ACC112 (cell line): ENCODE measurements around the gene TMEM131.
"Not testable (repeated sequence)": the region's sequence is repeated elsewhere in the genome, so short reads cannot be mapped to it uniquely, and the experiment has no call there.

Experiments used
- H2AFZ ChIP-seq: fragments of 200-600 bp; sonication (generic); one replicate; pipeline ENCODE4 v1.6.0; 2017; ENCODE audit warnings: antibody characterized with exemption, low read length; ENCODE audit not compliant: unreplicated experiment
- H3K27ac ChIP-seq: fragments of 200-600 bp; sonication (generic); 2 replicates; pipeline ENCODE4 v1.5.1; 2014; ENCODE audit warnings: low read depth, mild to moderate bottlenecking, antibody characterized with exemption, low read length, moderate library complexity
- H3K27me3 ChIP-seq: fragments of 200-600 bp; sonication (generic); 2 replicates; pipeline ENCODE4 v1.6.1; 2014; ENCODE audit warnings: mild to moderate bottlenecking, antibody characterized with exemption, low read length, moderate library complexity, mixed read lengths; ENCODE audit not compliant: insufficient read depth
- H3K36me3 ChIP-seq: fragments of 200-600 bp; sonication (generic); 2 replicates; pipeline ENCODE4 v1.6.1; 2016; ENCODE audit warnings: mild to moderate bottlenecking, antibody characterized with exemption, low read length, moderate library complexity, mixed read lengths; ENCODE audit not compliant: insufficient read depth
- H3K4me1 ChIP-seq: fragments of 200-600 bp; sonication (generic); one replicate; pipeline ENCODE4 v1.6.1; 2016; ENCODE audit warnings: low read length, mixed read lengths; ENCODE audit not compliant: insufficient read depth, unreplicated experiment, control insufficient read depth
- H3K4me3 ChIP-seq: fragments of 200-600 bp; sonication (generic); 2 replicates; pipeline ENCODE4 v1.5.1; 2014; ENCODE audit warnings: mild to moderate bottlenecking, low read depth, low read length
- H3K79me2 ChIP-seq: fragments of 200-600 bp; sonication (generic); one replicate; pipeline ENCODE4 v1.6.0; 2016; ENCODE audit warnings: low read length; ENCODE audit not compliant: control insufficient read depth, unreplicated experiment, insufficient read depth

The TMEM131 gene

DNA sequence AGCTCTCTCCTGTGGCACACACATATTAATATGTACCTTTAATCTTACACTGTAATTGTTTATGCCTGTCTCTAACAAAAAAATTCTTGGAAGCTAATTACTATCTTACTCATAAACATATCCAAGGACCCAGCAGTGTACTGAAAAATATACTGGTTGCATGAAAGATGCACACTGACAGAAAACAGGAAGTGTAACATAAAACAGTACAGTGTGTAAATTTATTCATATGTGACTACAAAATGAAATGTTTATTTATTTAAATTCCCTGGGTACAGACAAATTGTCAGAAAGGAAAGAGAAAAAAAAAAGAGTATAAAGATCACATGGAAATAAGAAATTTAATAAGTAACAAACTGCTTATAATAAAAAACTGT is 28.5 kb downstream of the TMEM131 start:
- peaks cover 18% of the 10 kb centered on the region for H3K4me1 ChIP-seq

DNA sequence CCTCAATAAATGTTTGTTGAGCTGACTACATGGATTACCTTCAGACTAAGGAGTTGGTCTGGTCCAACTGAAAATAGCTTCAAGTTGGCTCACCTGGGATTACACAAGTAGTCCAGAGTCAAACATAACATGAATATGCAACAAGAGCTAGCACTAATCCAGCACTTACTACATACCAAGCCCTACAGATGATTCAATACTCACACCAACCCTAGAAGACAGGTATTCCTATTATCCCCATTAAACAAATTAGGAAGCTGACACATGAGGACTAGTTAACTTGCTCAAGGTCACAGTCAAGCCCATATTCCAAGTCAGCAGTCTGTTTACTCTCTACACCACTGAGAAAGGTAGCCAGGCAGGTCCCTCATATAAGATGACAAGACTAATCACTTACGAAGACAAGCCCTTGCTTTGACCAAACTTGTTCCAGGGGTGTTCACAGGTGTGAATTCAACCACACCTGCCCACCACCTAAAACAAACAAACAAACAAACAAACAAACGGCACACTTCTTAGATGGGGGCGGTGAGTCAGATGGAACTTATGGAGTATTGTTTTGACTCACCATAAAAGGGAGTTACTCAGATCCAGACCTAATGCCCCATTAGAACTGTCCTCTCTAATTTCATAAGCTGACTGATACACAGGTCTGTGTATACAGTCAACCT is 29.1 kb downstream of the TMEM131 start:
- H3K4me1 ChIP-seq, result peaks cover 18% of the 10 kb centered on the region
- H3K79me2 ChIP-seq, result peaks cover 77% of the 10 kb centered on the region
- H2AFZ ChIP-seq, result no peak overlapping the region
- no peaks in the 10 kb centered on the region for H3K27me3 ChIP-seq
- H3K27ac ChIP-seq, result no peak overlapping the region
- H3K36me3 ChIP-seq, result no peaks in the 10 kb centered on the region
- H3K4me3 ChIP-seq, result no peak overlapping the region

More for the DNA sequence above, 28.5 kb downstream of the TMEM131 start:
- no peak overlapping the region for H2AFZ ChIP-seq
- no peaks in the 10 kb centered on the region for H3K27me3 ChIP-seq
- H3K79me2 ChIP-seq, result peaks cover 79% of the 10 kb centered on the region
- H3K36me3 ChIP-seq, result no peaks in the 10 kb centered on the region
- no peak overlapping the region for H3K4me3 ChIP-seq
- no peak overlapping the region for H3K27ac ChIP-seq

DNA sequence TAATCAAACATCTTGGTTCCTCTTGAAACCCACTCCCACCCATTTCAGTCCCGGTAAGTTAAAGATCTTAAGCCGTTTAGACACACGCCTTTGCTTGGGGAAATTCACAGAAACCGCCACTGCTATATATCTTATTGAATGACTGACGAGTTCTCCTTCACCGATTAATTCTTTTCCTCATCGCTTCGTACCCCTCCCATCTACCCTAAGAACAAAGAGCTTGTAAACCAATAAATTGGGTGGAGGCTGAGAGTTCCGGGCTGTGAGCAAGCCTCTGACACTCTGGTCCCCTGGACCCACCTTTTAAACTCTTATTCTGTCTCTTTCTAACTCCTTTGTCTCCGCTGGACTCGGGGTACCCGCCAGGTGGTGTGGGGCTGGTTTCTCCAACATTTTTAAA is 30.6 kb downstream of the TMEM131 start:
- H3K4me1 ChIP-seq, result peaks cover 18% of the 10 kb centered on the region
- H3K27me3 ChIP-seq, result no peaks in the 10 kb centered on the region
- H3K4me3 ChIP-seq, result no peak overlapping the region
- H3K79me2 ChIP-seq, result peaks cover 72% of the 10 kb centered on the region
- H3K36me3 ChIP-seq, result no peaks in the 10 kb centered on the region
- H3K27ac ChIP-seq, result no peak overlapping the region
- no peak overlapping the region for H2AFZ ChIP-seq

DNA sequence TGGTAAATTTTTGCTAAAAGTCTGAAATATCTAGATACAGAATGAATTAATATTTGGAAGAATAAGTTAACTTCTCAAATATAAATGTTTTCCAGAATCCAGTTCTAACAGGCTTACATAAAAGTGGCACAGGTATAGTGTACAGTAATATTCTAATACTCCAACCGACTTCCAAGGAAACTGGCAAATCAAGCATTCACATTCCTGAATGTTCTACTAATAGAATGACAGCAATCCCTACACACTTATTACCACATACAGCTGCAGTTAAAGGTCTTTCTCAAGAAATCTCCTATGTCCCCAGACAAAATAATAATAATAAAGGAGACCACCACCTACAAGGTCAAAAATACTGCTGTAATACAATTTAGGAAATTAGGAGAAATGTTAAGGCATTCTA is 31.9 kb downstream of the TMEM131 start:
- peaks cover 9% of the 10 kb centered on the region for H3K4me1 ChIP-seq
- no peak overlapping the region for H3K4me3 ChIP-seq
- H2AFZ ChIP-seq, result no peak overlapping the region
- no peaks in the 10 kb centered on the region for H3K36me3 ChIP-seq
- H3K27me3 ChIP-seq, result no peaks in the 10 kb centered on the region
- H3K79me2 ChIP-seq, result peaks cover 68% of the 10 kb centered on the region
- no peak overlapping the region for H3K27ac ChIP-seq

DNA sequence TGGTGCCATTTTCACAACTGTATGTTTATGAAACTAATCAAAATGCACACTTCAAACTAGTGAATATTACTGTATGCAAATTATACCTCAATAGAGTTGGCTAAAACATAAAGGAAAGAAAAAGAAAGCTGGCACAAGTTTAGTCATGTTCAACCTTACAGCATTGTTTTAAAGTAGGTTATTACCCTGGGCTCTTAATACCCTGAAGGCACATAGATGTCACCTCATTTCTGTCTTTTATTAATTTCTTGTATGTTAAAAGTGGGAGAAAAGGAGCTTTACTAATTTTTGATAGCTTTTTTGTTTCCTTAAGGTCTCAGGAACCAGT is 32.7 kb downstream of the TMEM131 start:
- H3K79me2 ChIP-seq, result peaks cover 69% of the 10 kb centered on the region
- H3K27ac ChIP-seq, result no peak overlapping the region
- H3K36me3 ChIP-seq, result no peaks in the 10 kb centered on the region
- no peak overlapping the region for H3K4me3 ChIP-seq
- no peaks in the 10 kb centered on the region for H3K27me3 ChIP-seq
- peaks cover 9% of the 10 kb centered on the region for H3K4me1 ChIP-seq
- no peak overlapping the region for H2AFZ ChIP-seq

DNA sequence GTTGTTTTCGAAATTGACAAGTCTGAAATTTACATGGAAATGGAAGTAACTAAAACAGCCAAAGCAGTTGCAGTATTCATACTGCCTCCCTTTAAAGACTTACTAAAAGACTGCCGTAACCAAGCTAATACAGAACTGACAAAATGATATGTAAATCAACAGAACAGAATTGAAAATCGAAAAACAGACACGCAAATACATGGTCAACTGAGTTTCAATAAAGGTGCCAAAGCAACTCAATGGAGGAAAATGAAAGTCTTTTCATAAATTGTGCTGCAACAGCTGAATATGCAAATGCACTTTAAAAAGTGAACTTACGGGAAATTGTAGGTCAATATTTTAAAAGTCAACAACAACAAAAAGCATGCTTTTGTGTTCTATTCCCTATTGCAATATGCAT is 34.2 kb downstream of the TMEM131 start:
- H3K36me3 ChIP-seq, result no peaks in the 10 kb centered on the region
- H3K27me3 ChIP-seq, result no peaks in the 10 kb centered on the region
- peaks cover 9% of the 10 kb centered on the region for H3K4me1 ChIP-seq
- no peak overlapping the region for H3K4me3 ChIP-seq
- no peak overlapping the region for H3K27ac ChIP-seq
- H3K79me2 ChIP-seq, result peaks cover 63% of the 10 kb centered on the region
- H2AFZ ChIP-seq, result no peak overlapping the region

DNA sequence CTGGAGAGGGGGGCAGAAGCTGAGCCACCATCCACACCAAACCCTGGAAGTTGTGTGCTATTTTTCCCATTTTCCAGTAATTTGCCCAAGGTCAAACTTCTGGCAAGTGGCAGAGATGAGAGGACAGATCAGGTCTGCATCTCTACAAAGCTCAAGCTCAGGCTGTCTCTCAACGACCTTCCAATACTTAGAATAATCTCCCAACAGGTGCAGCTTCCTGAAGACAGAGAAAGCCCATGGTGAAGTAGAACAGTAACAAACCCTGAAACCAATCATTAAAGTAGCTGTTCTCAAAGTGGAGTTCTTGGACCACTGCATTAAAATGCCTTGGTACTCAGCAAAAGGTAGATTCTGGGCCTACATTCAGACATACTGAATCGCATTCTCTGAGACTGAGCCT is 37.6 kb downstream of the TMEM131 start:
- Histone ChIP-seq H3K4me1 (no peaks in the 10 kb centered on the region), H3K27ac (no peak overlapping the region), H3K79me2 (peaks cover 69% of the 10 kb centered on the region), H3K27me3 (no peaks in the 10 kb centered on the region), H3K36me3 (no peaks in the 10 kb centered on the region), H3K4me3 (no peak overlapping the region), H2AFZ (no peak overlapping the region)

DNA sequence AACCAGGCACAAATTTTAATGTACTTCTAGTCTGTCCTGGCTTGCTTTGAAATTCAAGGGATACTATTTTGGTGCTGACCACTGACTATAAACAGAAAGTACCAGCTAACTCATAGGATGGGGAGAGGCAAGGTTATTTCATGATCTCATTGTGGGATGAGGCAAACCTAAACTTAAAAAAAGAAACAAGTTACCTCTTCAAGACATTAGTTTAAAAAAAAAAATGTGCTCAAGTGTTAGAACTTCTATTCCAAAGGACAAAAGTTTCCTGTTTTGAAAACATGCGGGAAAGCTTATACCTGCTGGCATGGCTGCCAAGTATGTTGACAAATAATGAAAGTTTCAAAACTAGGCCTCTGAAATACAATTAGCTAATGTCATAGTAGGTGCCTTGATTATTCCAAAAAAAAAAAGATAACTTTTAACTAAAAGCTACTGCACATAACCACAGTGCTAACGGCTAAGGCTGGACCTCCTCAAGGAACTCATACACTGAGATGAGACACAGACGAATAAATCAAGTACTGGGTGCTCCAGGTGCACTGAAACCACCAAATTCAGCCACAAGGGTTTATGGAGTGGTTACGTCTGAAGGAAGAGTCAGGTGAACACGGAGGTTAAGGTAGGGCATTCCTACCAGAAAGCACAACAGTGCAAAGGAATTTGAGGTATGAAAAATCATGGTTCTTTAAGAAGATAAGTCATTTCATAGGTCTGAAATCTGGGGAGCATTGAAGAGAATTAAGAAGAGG is 38.1 kb downstream of the TMEM131 start:
- Histone ChIP-seq H3K4me1 (no peaks in the 10 kb centered on the region), H3K36me3 (no peaks in the 10 kb centered on the region), H3K4me3 (no peak overlapping the region), H3K27me3 (no peaks in the 10 kb centered on the region), H2AFZ (no peak overlapping the region), H3K27ac (no peak overlapping the region), H3K79me2 (peaks cover 69% of the 10 kb centered on the region)

DNA sequence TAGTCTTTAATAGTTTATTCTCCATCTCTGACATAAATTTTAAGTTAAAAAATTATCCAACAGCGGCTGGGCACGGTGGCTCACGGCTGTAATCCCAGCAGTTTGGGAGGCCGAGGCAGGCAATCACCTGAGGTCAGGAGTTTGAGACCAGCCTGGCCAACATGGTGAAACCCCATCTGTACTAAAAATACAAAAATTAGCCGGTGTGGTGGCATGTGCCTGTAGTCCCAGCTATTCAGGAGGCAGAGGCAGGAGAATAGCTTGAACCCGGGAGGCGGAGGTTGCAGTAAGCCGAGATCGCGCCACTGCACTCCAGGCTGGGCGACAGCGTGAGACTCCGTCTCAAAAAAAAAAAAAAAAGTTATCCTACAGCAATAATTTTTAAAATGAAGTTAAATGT is 39.0 kb downstream of the TMEM131 start:
- not testable (repeated sequence) for H3K4me3 ChIP-seq, H2AFZ ChIP-seq, H3K27me3 ChIP-seq, H3K36me3 ChIP-seq, H3K4me1 ChIP-seq, H3K27ac ChIP-seq
- peaks cover 69% of the 10 kb centered on the region for H3K79me2 ChIP-seq

DNA sequence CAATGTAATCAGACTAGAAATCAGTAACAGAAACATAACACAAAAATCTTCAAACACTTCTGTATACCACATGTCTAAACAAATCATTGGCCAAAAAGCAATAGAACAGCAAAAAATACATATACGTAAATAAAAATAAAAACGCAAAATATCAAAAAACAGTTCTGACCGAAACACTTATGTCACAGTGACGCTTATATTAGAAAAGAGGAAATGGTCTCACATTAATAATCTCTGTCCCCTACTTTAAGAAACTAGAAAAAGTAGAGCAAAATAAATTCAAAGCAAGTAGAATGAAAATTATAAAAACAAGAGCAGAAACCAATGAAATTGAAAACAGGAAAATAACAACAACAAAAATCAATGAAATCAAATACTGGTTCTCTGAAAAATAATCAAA is 41.9 kb downstream of the TMEM131 start:
- Histone ChIP-seq H3K79me2 (peaks cover 74% of the 10 kb centered on the region), H3K27me3 (no peaks in the 10 kb centered on the region), H3K27ac (no peak overlapping the region), H3K4me3 (no peak overlapping the region), H3K4me1 (peaks cover 16% of the 10 kb centered on the region), H2AFZ (no peak overlapping the region), H3K36me3 (no peaks in the 10 kb centered on the region)

DNA sequence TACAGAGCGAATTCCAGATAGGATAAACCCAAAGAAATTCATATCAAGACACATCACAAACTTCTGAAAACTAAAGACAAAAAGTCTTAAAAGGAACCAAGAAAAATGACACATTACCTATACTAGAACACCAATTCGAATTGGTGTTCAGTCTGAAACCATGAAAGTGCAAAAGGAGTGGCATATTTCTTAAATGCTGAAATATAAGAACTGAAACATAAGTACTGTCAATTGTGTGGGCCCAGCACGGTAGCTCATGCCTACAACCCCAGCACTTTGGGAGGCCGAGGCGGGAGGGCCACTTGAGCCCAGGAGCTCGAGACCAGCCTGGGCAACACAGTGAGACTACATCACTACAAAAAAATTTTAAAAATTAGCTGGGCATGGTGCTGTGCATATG is 43.4 kb downstream of the TMEM131 start:
- Histone ChIP-seq H3K36me3 (no peaks in the 10 kb centered on the region), H2AFZ (no peak overlapping the region), H3K4me3 (no peak overlapping the region), H3K27ac (no peak overlapping the region), H3K4me1 (peaks cover 16% of the 10 kb centered on the region), H3K27me3 (no peaks in the 10 kb centered on the region), H3K79me2 (peaks cover 65% of the 10 kb centered on the region)
